GM12878 (cell line): ENCODE results near the gene TXNDC5. TPM values are rescaled to one million over a fixed set of nuclear protein-coding genes. Genes with fewer than 3 reads are reported as not detected.

Source experiments
- ATAC-seq: fragments of 200-7000 bp; cut with Tn5 transposase; 3 replicates; pipeline ENCODE4 v1.9.1; 2020; ENCODE audit warnings: mild to moderate bottlenecking, moderate library complexity
- BruUV-seq: library from RNA; stranded (reverse); fragments of 400-500 nt; replicated peaks from 2 replicates; lab custom pipeline; 2021; lab: Mats Ljungman, UMichigan
- CTCF ChIA-PET: fragments of 300-600 bp; sonication (Branson Sonifier 250); formaldehyde crosslinking; extraction: SDS; loops from one replicate; lab custom pipeline; 2021; ENCODE audit warnings: inconsistent platforms; lab: Yijun Ruan, JAX
- POLR2A ChIA-PET: fragments of 350-600 bp; formaldehyde crosslinking; extraction: SDS; loops from one replicate; lab custom pipeline; 2021; ENCODE audit warnings: inconsistent platforms; lab: Charles Lee
- RAD21 ChIA-PET: fragments of 300-600 bp; sonication (Branson Sonifier 250); formaldehyde crosslinking; loops from one replicate; lab custom pipeline; 2023; ENCODE audit warnings: antibody characterized with exemption; ENCODE audit not compliant: unreplicated experiment; lab: Charles Lee
- SMC1A ChIA-PET: fragments of 300-600 bp; sonication (Branson Sonifier 250); formaldehyde crosslinking; loops from one replicate; lab custom pipeline; 2023; ENCODE audit not compliant: unreplicated experiment, uncharacterized antibody; lab: Charles Lee
- DNase-seq: peaks from one replicate; pipeline ENCODE4 v3.0.0-alpha.2; 2011; ENCODE audit warnings: low read depth, low spot score
- FAIRE-seq: peaks from 3 replicates; lab custom pipeline; 2011; peaks lifted over from hg19 to GRCh38; lab: Jason Lieb, UNC
- H2AFZ ChIP-seq: 2 replicates; pipeline ENCODE4 v1.6.0; 2011; ENCODE audit warnings: low read depth, low read length, control low read depth; ENCODE audit not compliant: control insufficient read depth
- H3K27ac ChIP-seq: 2 replicates; pipeline ENCODE4 v1.5.1; 2011; ENCODE audit warnings: control low read depth; ENCODE audit not compliant: control insufficient read depth, insufficient read depth
- H3K27me3 ChIP-seq, 2 experiments: replicated peaks in 1 of 2; 2 replicates each; pipeline versions ENCODE4 v1.6.0 to v1.6.1; 2011; ENCODE audit warnings: low read length in 1 of 2; ENCODE audit not compliant: control insufficient read depth in 2 of 2, insufficient read depth in 2 of 2
- H3K36me3 ChIP-seq, 2 experiments: 2 replicates each; pipeline ENCODE4 v1.5.1; 2011; ENCODE audit warnings: low read length in 1 of 2; ENCODE audit not compliant: control insufficient read depth in 2 of 2, insufficient read depth in 2 of 2
- H3K4me1 ChIP-seq: 2 replicates; pipeline ENCODE4 v1.6.1; 2011; ENCODE audit warnings: mild to moderate bottlenecking, low read length, moderate library complexity, mixed read lengths; ENCODE audit not compliant: control insufficient read depth, insufficient read depth
- H3K4me2 ChIP-seq: 2 replicates; pipeline ENCODE4 v1.6.0; 2011; ENCODE audit warnings: control low read depth; ENCODE audit not compliant: control insufficient read depth, insufficient read depth
- H3K4me3 ChIP-seq: fragments of 200-600 bp; sonication (generic); 2 replicates; pipeline ENCODE4 v1.5.1; 2016
- H3K79me2 ChIP-seq: 2 replicates; pipeline ENCODE4 v1.6.0; 2011; ENCODE audit warnings: low read length; ENCODE audit not compliant: control insufficient read depth, insufficient read depth
- H3K9ac ChIP-seq: 2 replicates; pipeline ENCODE4 v1.8.0; 2011; ENCODE audit warnings: low read length, control low read depth, mixed read lengths; ENCODE audit not compliant: control insufficient read depth, insufficient read depth
- H3K9me3 ChIP-seq: replicated peaks from 3 replicates; pipeline ENCODE4 v1.5.1; 2011; ENCODE audit warnings: mild to moderate bottlenecking, low read length; ENCODE audit not compliant: control insufficient read depth, insufficient read depth
- H4K20me1 ChIP-seq: 2 replicates; pipeline ENCODE4 v1.6.0; 2011; ENCODE audit not compliant: control insufficient read depth, insufficient read depth
- CHD2 ChIP-seq: IDR thresholded peaks from 2 replicates; pipeline ENCODE4 v1.6.1; 2011; ENCODE audit warnings: low read depth, low read length, improper control_type of control experiment, borderline replicate concordance
- EZH2 ChIP-seq: IDR thresholded peaks from 2 replicates; pipeline ENCODE4 v1.6.1; 2012; ENCODE audit warnings: low read depth, mild to moderate bottlenecking, control low read depth, inconsistent platforms, low read length, borderline replicate concordance; ENCODE audit not compliant: control insufficient read depth
- KDM1A ChIP-seq: fragments of 200-600 bp; sonication (generic); IDR thresholded peaks from 2 replicates; pipeline ENCODE4 v1.6.1; 2016; ENCODE audit warnings: borderline replicate concordance
- MTA2 ChIP-seq: fragments of 450-650 bp; IDR thresholded peaks from 2 replicates; pipeline ENCODE4 v1.6.1; 2016; ENCODE audit warnings: low read depth, mild to moderate bottlenecking, moderate library complexity
- NBN ChIP-seq: fragments of 450-650 bp; IDR thresholded peaks from 2 replicates; pipeline ENCODE4 v1.6.1; 2016
- NFYB ChIP-seq: IDR thresholded peaks from 2 replicates; pipeline ENCODE4 v1.6.1; 2011; ENCODE audit warnings: low read depth, mild to moderate bottlenecking, low read length, improper control_type of control experiment, moderate library complexity; ENCODE audit not compliant: insufficient read depth
- NR2C1 ChIP-seq: fragments of 450-650 bp; IDR thresholded peaks from 2 replicates; pipeline ENCODE4 v1.6.1; 2017; ENCODE audit warnings: antibody characterized with exemption, mild to moderate bottlenecking, moderate library complexity
- POLR2AphosphoS5 ChIP-seq: IDR thresholded peaks from 2 replicates; pipeline ENCODE4 v1.6.1; 2011; ENCODE audit warnings: mild to moderate bottlenecking, low read length, inconsistent platforms
- RAD51 ChIP-seq: fragments of 450-650 bp; IDR thresholded peaks from 2 replicates; pipeline ENCODE4 v1.6.1; 2016; ENCODE audit warnings: moderate library complexity, mild to moderate bottlenecking, inconsistent platforms
- RBBP5 ChIP-seq: fragments of 200-600 bp; sonication (generic); conservative IDR thresholded peaks from 2 replicates; pipeline ENCODE4 v1.6.1; 2016
- SMARCA5 ChIP-seq: fragments of 450-650 bp; IDR thresholded peaks from 2 replicates; pipeline ENCODE4 v1.6.1; 2017; ENCODE audit warnings: mild to moderate bottlenecking
- SMC3 ChIP-seq: IDR thresholded peaks from 2 replicates; pipeline ENCODE4 v1.6.1; 2011; ENCODE audit warnings: low read length, improper control_type of control experiment, borderline replicate concordance
- TARDBP ChIP-seq: IDR thresholded peaks from 2 replicates; pipeline ENCODE4 v1.6.1; 2016; ENCODE audit warnings: borderline replicate concordance
- USF2 ChIP-seq: IDR thresholded peaks from 2 replicates; pipeline ENCODE4 v1.6.1; 2011; ENCODE audit warnings: low read depth, low read length, improper control_type of control experiment, borderline replicate concordance
- YBX1 ChIP-seq: fragments of 450-650 bp; IDR thresholded peaks from 2 replicates; pipeline ENCODE4 v1.6.1; 2016; ENCODE audit warnings: antibody characterized with exemption
- YY1 ChIP-seq: IDR thresholded peaks from 2 replicates; pipeline ENCODE4 v1.6.1; 2011; ENCODE audit warnings: low read depth, mild to moderate bottlenecking, low read length
- ZZZ3 ChIP-seq: IDR thresholded peaks from 2 replicates; pipeline ENCODE4 v1.6.1; 2011; ENCODE audit warnings: low read depth; ENCODE audit not compliant: control insufficient read depth, insufficient read length
- WGBS: methylation state at CpG from one replicate; pipeline ENCODE4 v1.1.6; 2016; ENCODE audit warnings: low lambda C conversion rate; ENCODE audit not compliant: insufficient replicate concordance, insufficient coverage; ENCODE audit errors: missing lambda C conversion rate; 5-methylcytosine and 5-hydroxymethylcytosine counted together
- in situ Hi-C: fragments of 300-500 bp; cut with MboI; formaldehyde crosslinking; loops from 9 replicates; pipeline ENCODE4 v1.14.3; 2018; ENCODE audit warnings: mixed read lengths
- intact Hi-C: fragments of 100-400 bp; cut with micrococcal nuclease; formaldehyde crosslinking; loops from one replicate; pipeline ENCODE4 v1.14.2; 2022; ENCODE audit not compliant: unreplicated experiment
- polyA plus RNA-seq, 11 experiments: library from polyadenylated mRNA; depleted of rRNA in 4 of 11; unstranded in 6 of 11; stranded (reverse) in 5 of 11; fragments of >200 nt; fragmentation: Nextera tagmentation in 4 of 11; fragmentation: Illumina TruSeq in 1 of 11; extraction: Ambion mirVana in 4 of 11; extraction: Trizol in 1 of 11; gene quantifications; 1 replicate in 1 of 11; 2 replicates in 10 of 11; pipeline versions ENCODE4 v1.2.1 to v1.2.3, GENCODE V29; 2011 to 2016; ENCODE audit warnings: inconsistent platforms in 2 of 11, missing spikeins in 2 of 11, low read depth in 1 of 11
- total RNA-seq, 4 experiments: library from RNA; depleted of rRNA in 3 of 4; stranded (reverse); fragments of >200 nt in 3 of 4; fragmentation: Illumina TruSeq in 1 of 4; extraction: Trizol in 1 of 4; gene quantifications; 2 replicates each; pipeline versions ENCODE4 v1.2.1 to v1.2.3, GENCODE V29; 2013 to 2021
- TF ChIP-seq, protein P1 (sequence below): fragments of 450-650 bp; IDR thresholded peaks from 2 replicates; pipeline ENCODE4 v1.6.1; 2016; ENCODE audit warnings: mild to moderate bottlenecking, moderate library complexity, borderline replicate concordance
- TF ChIP-seq, protein P2 (sequence below): fragments of 450-650 bp; IDR thresholded peaks from 2 replicates; pipeline ENCODE4 v1.6.1; 2017; ENCODE audit warnings: borderline replicate concordance
- TF ChIP-seq, protein P3 (sequence below): fragments of 450-650 bp; IDR thresholded peaks from 2 replicates; pipeline ENCODE4 v1.6.1; 2017; ENCODE audit warnings: low read depth, mild to moderate bottlenecking, moderate library complexity

The TXNDC5 gene
- total and polyA plus RNA-seq, 10 of the 15 experiments (the other 5 are each of a cell fraction or from before 2014, with no cell fraction given), result 7.2 to 181 (median 132) TPM

DNA sequence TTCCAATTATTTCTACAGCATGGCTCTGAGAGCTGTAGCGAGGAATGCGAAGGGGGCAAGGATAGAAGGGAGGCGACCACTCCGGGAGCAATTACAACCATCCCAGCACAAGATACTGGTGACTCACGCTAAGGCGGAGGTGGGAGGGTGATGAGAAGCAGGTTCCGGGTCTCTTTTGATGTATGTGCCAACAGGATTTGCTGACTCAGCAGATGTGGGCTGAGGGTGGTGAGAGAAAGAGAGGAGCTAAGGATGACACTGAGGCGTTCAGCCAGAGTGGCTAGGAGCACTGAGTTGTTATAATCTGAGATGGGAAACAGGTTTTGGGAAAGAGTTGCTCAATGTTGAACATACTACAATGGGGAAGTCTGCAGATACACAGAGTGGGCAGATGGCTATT is 9.3 kb upstream of the TXNDC5 start:
- peaks cover 3% of the 10 kb centered on the region; the same call in 2 of the 3 replicates for H3K9me3 ChIP-seq
- no TSS peak for BruUV-seq
- FAIRE-seq, result no peak
- intact Hi-C loops (no loop called here), in situ Hi-C loops (loop anchor here (5.0 kb wide), 1 partner anchor 42 kb away; no protein-coding TSS in a partner anchor)
- ChIA-PET POLR2A (no interaction called here), CTCF (no interaction called here), SMC1A (no interaction called here), RAD21 (no interaction called here)
- H3K27ac ChIP-seq, result no peak overlapping the region
- peaks cover 37% of the 10 kb centered on the region for H3K4me1 ChIP-seq
- H3K4me2 ChIP-seq, result no peak overlapping the region
- 89% methylated on average over 8 of the region's 8 CpGs for WGBS
- no peak for ATAC-seq
- H3K36me3 ChIP-seq, result no peaks in the 10 kb centered on the region
- no peak overlapping the region for H3K9ac ChIP-seq
- DNase-seq, result no peak
- H3K27me3 ChIP-seq, result no peaks in the 10 kb centered on the region; a peak in 2 of 4 replicates
- H4K20me1 ChIP-seq, result no peaks in the 10 kb centered on the region
- H3K79me2 ChIP-seq, result no peaks in the 10 kb centered on the region
- H2AFZ ChIP-seq, result no peak overlapping the region
- TF ChIP-seq POLR2AphosphoS5 (no peak), NBN (no peak), RAD51 (no peak), YY1 (no peak), CHD2 (no peak), USF2 (no peak), MTA2 (no peak), SMC3 (no peak), YBX1 (no peak), NR2C1 (no peak), ZZZ3 (no peak), SMARCA5 (no peak), TARDBP (no peak), NFYB (no peak), KDM1A (no peak), EZH2 (no peak), RBBP5 (no peak)
- TF ChIP-seq, protein P1, sequence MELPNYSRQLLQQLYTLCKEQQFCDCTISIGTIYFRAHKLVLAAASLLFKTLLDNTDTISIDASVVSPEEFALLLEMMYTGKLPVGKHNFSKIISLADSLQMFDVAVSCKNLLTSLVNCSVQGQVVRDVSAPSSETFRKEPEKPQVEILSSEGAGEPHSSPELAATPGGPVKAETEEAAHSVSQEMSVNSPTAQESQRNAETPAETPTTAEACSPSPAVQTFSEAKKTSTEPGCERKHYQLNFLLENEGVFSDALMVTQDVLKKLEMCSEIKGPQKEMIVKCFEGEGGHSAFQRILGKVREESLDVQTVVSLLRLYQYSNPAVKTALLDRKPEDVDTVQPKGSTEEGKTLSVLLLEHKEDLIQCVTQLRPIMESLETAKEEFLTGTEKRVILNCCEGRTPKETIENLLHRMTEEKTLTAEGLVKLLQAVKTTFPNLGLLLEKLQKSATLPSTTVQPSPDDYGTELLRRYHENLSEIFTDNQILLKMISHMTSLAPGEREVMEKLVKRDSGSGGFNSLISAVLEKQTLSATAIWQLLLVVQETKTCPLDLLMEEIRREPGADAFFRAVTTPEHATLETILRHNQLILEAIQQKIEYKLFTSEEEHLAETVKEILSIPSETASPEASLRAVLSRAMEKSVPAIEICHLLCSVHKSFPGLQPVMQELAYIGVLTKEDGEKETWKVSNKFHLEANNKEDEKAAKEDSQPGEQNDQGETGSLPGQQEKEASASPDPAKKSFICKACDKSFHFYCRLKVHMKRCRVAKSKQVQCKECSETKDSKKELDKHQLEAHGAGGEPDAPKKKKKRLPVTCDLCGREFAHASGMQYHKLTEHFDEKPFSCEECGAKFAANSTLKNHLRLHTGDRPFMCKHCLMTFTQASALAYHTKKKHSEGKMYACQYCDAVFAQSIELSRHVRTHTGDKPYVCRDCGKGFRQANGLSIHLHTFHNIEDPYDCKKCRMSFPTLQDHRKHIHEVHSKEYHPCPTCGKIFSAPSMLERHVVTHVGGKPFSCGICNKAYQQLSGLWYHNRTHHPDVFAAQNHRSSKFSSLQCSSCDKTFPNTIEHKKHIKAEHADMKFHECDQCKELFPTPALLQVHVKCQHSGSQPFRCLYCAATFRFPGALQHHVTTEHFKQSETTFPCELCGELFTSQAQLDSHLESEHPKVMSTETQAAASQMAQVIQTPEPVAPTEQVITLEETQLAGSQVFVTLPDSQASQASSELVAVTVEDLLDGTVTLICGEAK, result no peak
- TF ChIP-seq, protein P2, sequence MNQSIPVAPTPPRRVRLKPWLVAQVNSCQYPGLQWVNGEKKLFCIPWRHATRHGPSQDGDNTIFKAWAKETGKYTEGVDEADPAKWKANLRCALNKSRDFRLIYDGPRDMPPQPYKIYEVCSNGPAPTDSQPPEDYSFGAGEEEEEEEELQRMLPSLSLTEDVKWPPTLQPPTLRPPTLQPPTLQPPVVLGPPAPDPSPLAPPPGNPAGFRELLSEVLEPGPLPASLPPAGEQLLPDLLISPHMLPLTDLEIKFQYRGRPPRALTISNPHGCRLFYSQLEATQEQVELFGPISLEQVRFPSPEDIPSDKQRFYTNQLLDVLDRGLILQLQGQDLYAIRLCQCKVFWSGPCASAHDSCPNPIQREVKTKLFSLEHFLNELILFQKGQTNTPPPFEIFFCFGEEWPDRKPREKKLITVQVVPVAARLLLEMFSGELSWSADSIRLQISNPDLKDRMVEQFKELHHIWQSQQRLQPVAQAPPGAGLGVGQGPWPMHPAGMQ, result no peak
- TF ChIP-seq, protein P3, sequence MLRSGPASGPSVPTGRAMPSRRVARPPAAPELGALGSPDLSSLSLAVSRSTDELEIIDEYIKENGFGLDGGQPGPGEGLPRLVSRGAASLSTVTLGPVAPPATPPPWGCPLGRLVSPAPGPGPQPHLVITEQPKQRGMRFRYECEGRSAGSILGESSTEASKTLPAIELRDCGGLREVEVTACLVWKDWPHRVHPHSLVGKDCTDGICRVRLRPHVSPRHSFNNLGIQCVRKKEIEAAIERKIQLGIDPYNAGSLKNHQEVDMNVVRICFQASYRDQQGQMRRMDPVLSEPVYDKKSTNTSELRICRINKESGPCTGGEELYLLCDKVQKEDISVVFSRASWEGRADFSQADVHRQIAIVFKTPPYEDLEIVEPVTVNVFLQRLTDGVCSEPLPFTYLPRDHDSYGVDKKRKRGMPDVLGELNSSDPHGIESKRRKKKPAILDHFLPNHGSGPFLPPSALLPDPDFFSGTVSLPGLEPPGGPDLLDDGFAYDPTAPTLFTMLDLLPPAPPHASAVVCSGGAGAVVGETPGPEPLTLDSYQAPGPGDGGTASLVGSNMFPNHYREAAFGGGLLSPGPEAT, result no peak
- H3K4me3 ChIP-seq, result no peak overlapping the region
